Uterus (tissue), 4 donors: ENCODE results near the gene ZGPAT. TPM values are rescaled to one million over a fixed set of nuclear protein-coding genes. Genes with fewer than 3 reads are reported as not detected.

Experiments used
- DNase-seq, 2 donors: peaks; one replicate each; pipeline ENCODE4 v3.0.0-alpha.2; 2019 to 2020
- H3K27ac ChIP-seq, 2 donors: fragments of 200-600 bp; sonication (generic); 1 replicate in 1 of 2; 2 replicates in 1 of 2; pipeline ENCODE4 v1.5.1; 2016 to 2018
- H3K27me3 ChIP-seq, 2 donors: fragments of 200-600 bp; sonication (generic); one replicate each; pipeline ENCODE4 v1.5.1; 2018 to 2019; ENCODE audit warnings: control low read depth in 1 of 2
- H3K36me3 ChIP-seq, 2 donors: fragments of 200-600 bp; sonication (generic); one replicate each; pipeline ENCODE4 v1.5.1; 2019; ENCODE audit warnings: control low read depth in 1 of 2
- H3K4me1 ChIP-seq, 2 donors: fragments of 200-600 bp; sonication (generic); one replicate each; pipeline ENCODE4 v1.5.1; 2018 to 2019; ENCODE audit warnings: control low read depth in 1 of 2
- H3K4me3 ChIP-seq, 2 donors: fragments of 200-600 bp; sonication (generic); 1 replicate in 1 of 2; 2 replicates in 1 of 2; pipeline ENCODE4 v1.5.1; 2018 to 2019; ENCODE audit warnings: mild to moderate bottlenecking in 1 of 2
- H3K9me3 ChIP-seq, 2 donors: fragments of 200-600 bp; sonication (generic); one replicate each; pipeline ENCODE4 v1.5.1; 2019; ENCODE audit warnings: control low read depth in 1 of 2
- CTCF ChIP-seq, 4 experiments: fragments of 200-600 bp in 2 of 4; fragments of 450-650 bp in 2 of 4; sonication (generic) in 2 of 4; IDR thresholded peaks; one replicate each; pipeline ENCODE4 v1.5.1; 2016 to 2019; ENCODE audit warnings: antibody characterized with exemption in 4 of 4, mild to moderate bottlenecking in 2 of 4, moderate library complexity in 1 of 4
- POLR2A ChIP-seq, 2 donors: fragments of 450-650 bp; IDR thresholded peaks; one replicate each; pipeline ENCODE4 v1.6.1; 2016; ENCODE audit warnings: antibody characterized with exemption in 2 of 2, mild to moderate bottlenecking in 1 of 2, moderate library complexity in 1 of 2
- intact Hi-C: fragments of 100-400 bp; cut with DNase I; formaldehyde crosslinking; loops from one replicate; pipeline ENCODE4 v1.15.1; 2023; ENCODE audit warnings: low total_unique reads
- total RNA-seq, 4 donors: library from RNA; depleted of rRNA in 3 of 4; stranded (reverse); fragments of >200 nt in 3 of 4; gene quantifications; one replicate each; pipeline versions ENCODE4 v1.1.0 to v1.2.4, GENCODE V29; 2014 to 2023
- donor health status: DM: yes; HTN: yes; CAD: no.

Gene ZGPAT
- total RNA-seq, 4 donors from 2014 or later, result 1.5 to 37.9 (median 15.3) TPM

GRCh38 chr20:63661108-63661507 lies 46.7 kb upstream of the ZGPAT start:
- no peak for TF ChIP-seq CTCF (IDR thresholded peaks at IDR 0.05)
- no peak for TF ChIP-seq POLR2A (IDR thresholded peaks at IDR 0.05)
- Histone ChIP-seq H3K27me3 (no peaks in the 10 kb centered on the region), H3K27ac (no peak overlapping the region), H3K9me3 (no peaks in the 10 kb centered on the region), H3K4me1 (peaks cover 5 to 6% of the 10 kb centered on the region in 2 donors), H3K36me3 (no peaks in the 10 kb centered on the region), H3K4me3 (no peak overlapping the region)
- intact Hi-C loops, result no loop called here
- DNase-seq, result no peak

GRCh38 chr20:63661959-63662812 lies 45.7 kb upstream of the ZGPAT start:
- no peak overlapping the region for H3K4me3 ChIP-seq
- H3K36me3 ChIP-seq, result no peaks in the 10 kb centered on the region
- no peaks in the 10 kb centered on the region for H3K9me3 ChIP-seq
- TF ChIP-seq POLR2A (IDR thresholded peaks at IDR 0.05) (no peak), CTCF (IDR thresholded peaks at IDR 0.05) (no peak)
- no peak overlapping the region for H3K27ac ChIP-seq
- no peaks in the 10 kb centered on the region for H3K27me3 ChIP-seq
- H3K4me1 ChIP-seq, result peaks cover 4 to 5% of the 10 kb centered on the region in 2 donors
- intact Hi-C loops, result no loop called here
- DNase-seq, result no peak

GRCh38 chr20:63662813-63663189 lies 45.0 kb upstream of the ZGPAT start:
- no peak for TF ChIP-seq POLR2A (IDR thresholded peaks at IDR 0.05)
- TF ChIP-seq CTCF (IDR thresholded peaks at IDR 0.05), result no peak
- H3K9me3 ChIP-seq, result no peaks in the 10 kb centered on the region
- H3K27me3 ChIP-seq, result no peaks in the 10 kb centered on the region
- H3K4me3 ChIP-seq, result no peak overlapping the region
- no peak overlapping the region for H3K27ac ChIP-seq
- H3K4me1 ChIP-seq, result peaks cover 0 to 5% of the 10 kb centered on the region in 2 donors
- no peak for DNase-seq
- H3K36me3 ChIP-seq, result no peaks in the 10 kb centered on the region
- intact Hi-C loops, result no loop called here

GRCh38 chr20:63663332-63664066 lies 44.3 kb upstream of the ZGPAT start:
- no peaks in the 10 kb centered on the region for H3K36me3 ChIP-seq
- intact Hi-C loops, result no loop called here
- H3K27me3 ChIP-seq, result no peaks in the 10 kb centered on the region
- no peak for DNase-seq
- H3K4me1 ChIP-seq, result peaks cover 0 to 5% of the 10 kb centered on the region in 2 donors
- TF ChIP-seq CTCF (IDR thresholded peaks at IDR 0.05) (no peak), POLR2A (IDR thresholded peaks at IDR 0.05) (no peak)
- no peak overlapping the region for H3K4me3 ChIP-seq
- H3K9me3 ChIP-seq, result no peaks in the 10 kb centered on the region
- H3K27ac ChIP-seq, result no peak overlapping the region
